NCI-H82 treated with DMSO at 0.1 percent for 48 hours (cell line): ENCODE measurements around the gene TSSK3.
"Not testable (repeated sequence)": the region's sequence is repeated elsewhere in the genome, so short reads cannot be mapped to it uniquely, and the experiment has no call there.

Source experiments
- DNase-seq: peaks from one replicate; lab custom pipeline; 2025; ENCODE audit not compliant: unreplicated experiment; lab: John Stamatoyannopoulos, UW

TSSK3 gene

DNA sequence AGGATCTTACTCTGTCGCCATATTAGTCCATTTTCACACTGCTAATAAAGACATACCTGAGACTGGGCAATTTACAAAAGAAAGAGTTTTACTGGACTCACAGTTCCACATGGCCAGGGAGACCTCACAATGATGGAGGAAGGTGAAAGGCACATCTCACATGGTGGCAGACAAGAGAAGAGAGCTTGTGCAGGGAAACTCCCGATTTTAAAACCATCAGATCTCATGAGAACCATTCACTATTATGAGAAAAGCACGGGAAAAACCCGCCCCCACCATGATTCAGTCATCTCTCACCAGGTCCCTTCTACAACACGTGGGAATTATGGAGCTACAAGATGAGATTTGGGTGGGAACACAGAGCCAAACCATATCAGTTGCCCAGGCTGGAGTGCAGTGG lies 34.2 kb downstream of the TSSK3 start:
- DNase-seq = not testable (repeated sequence)

DNA sequence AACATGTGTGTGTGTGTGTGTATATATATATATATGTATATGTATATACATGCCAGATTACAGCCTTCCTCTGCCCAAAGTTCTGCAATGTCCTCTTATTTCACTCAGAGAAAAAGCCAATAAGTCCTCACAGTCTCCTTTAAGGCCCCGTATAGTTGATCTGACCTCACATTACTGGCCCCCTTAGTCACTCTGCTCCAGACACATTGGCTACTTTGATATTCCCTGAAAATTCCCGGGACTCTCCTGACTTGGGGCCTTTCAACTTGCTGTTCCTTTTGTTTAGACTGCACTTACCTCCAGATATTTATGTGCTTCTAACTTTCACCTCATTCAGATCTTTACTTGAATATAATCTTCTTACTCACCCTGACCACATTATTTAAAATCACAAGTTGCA lies 36.1 kb downstream of the TSSK3 start:
- DNase-seq = no peak

DNA sequence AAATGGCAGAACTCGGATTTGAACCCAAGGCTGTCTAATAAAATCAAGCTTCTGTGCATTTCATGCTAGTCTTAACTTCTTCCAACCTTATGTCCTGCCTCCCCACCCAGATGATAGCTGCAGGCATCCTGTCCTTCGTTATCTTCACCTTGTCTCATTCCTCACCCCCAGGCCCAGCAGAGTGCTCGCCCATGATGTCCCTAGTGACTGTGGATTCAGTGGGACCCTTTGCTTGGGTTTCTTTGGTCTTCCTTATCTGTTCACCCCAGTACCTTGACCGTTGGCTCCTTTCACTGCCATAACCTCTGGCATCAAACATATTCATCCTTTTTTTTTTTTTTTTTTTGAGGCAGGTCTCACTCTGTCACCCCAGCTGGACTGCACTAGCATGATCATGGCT lies 37.5 kb downstream of the TSSK3 start:
- DNase-seq = no peak

DNA sequence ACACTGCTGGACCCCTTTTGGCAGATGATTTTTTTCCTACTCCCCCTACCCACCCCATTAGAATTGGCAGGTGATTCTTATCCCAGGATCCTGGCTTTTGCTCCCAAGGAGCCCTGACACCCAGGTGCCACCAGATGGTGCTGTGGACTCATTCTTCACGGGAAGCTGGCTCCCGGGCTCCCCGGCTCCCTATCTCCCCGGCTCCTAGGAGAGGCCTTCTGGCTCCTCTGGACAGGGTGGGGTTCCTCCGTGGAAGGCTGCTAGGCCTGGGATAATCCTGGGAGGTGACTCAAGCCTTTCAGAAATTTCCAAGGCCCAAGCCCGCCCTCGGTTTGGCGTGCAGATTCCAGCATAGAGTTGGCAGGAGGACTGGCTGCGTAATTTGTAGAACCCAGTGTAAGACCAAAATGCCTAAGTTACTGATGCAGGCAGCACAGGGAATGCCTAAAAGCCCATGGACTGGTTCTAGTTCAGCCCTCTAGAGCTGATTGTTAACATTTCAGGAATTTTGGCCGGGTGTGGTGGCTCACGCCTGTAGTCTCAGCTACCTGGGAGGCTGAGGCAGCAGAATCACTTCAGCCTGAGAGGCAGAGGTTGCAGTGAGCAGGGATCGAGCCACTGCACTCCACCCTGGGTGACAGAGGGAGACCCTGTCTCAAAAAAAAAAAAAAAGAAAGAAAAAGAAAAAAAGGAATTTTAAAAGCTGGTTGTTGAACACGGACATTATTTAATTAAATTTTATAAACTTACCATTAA lies 38.7 kb downstream of the TSSK3 start:
- DNase-seq = peak; percentile 72

DNA sequence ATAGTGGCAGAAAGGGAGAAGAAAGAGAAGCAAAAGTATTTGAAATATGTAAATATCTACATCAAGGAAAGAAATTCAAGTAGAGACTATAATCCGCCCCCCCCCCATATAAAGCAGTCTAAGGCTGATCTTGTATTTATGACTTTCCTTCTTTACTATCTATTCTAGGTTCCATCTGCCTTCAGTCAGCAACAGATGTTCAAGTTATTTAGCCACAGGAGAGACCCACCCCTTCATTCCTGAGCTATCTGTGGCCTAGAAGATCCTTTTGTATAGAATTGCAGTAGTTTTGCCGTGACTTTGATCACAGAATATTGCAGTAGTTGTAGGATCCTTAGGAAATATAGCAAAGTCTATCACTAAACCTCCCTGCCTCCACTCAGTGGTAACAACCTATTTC lies 42.6 kb downstream of the TSSK3 start:
- DNase-seq = peak; percentile 83

DNA sequence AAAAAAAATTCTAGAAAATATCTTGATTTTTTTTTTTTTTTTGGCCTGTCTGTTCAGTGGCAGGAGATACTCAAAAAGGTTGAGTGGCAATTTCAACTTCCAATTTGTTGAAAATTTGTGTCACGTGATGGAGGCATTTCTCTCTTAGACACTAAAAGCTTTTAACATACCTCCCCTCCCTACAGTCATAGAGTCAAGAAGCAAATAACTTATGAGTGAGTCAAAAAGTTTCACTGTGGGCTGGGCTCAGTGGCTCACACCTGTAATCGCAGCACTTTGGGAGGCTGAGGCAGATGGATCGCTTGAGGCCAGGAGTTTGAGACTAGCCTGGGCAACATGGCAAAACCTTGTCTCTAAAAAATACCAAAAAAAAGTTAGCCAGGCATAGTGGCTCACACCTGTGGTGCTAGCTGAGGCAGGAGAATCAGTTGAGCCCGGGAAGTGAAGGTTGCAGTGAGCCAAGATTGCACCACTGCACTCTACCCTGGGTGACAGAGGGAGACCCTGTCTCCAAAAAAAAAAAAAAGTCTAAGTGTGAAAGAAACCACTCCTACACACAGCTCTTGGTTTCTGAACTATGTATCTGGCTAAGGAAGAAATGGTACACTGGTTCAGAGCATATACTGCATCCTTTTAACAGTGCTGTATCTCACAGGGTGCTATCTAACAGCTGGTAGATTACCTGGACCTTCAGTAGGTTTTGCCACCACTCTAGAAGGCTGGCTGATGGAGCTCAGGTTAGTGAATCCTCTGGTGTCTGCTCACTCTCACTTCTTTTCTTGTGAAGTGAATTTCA lies 43.5 kb downstream of the TSSK3 start:
- no peak for DNase-seq

DNA sequence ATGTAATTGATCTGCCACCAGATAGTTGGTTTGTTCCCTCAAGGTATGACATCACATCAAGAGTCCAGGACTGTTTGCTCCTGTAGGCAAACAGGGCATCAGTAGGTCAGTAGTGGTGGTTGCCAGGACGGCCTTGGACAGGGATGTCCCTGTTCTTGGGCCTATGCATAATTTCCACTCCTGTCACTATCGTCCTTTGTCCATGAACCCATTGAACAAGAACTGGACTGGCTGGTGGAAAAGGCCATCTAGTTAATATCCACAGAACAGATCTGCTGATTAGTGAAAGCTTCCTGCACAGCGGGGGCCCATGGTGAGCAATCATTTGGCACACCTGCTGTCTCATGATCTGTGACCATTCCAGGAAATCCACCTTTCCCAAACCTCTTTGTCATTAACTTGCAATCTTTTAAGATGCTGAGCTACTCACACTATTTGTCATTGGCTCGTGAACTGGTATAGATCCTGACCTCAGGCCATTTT lies 44.3 kb downstream of the TSSK3 start:
- no peak for DNase-seq

DNA sequence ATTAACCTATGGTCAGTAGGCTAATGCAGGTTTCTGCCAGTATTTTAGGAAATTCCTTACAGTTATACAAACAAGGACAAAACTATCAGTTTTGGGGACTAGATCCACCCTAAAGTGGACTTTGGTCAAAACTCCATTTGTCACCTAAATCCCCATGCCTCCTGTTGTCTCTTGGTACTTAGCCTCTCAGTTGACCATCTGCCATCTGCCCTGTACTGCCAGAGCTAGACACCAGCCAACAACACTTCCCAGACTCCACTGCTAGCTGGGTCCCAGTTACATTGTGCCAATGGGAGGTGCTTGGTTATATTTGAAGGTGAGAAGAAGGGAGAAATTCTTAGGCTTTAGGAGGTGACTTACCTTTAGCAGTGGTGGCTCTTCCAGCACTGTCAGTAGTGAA lies 48.9 kb downstream of the TSSK3 start:
- peak; percentile 82 for DNase-seq

DNA sequence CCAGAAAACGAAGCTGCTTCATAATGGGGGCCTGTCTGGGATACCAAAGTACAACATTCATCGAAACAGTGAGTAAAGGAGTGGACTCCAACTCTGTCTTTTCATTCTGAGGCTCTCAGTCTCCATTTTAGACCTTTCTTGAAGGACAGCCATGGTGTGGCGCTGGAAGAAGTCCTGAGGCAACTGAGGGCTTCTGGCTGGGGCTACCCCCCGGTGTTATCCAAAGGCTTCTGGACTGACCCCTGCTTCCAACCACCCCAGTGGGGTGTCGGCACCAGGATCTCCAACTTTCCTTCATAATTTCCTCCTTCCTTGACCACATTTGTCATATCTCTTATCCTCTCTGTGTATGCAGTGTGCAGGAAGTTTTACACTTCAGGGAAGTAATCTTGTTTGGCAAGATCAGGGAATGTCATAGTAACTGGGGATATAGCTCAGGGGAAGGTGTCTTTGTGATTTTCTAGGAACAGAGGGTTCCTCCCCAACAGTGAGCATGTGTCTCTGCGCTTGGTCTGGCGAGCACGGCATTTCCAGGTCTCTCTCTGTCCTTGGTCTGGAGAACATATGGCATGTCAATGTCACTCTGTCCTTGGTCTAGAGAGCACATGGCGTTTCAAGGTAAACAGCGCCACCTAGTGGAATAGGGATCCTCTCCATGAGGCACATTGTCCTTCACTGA lies 51.3 kb downstream of the TSSK3 start:
- peak; percentile 78 for DNase-seq
